ENCODE data around the gene CSNK1A1. TPM values are rescaled to one million over a fixed set of nuclear protein-coding genes. Genes with fewer than 3 reads are reported as not detected.

Gene CSNK1A1
- total and polyA plus RNA-seq, 8 donors = 60.5 to 408 (median 178) TPM

DNA sequence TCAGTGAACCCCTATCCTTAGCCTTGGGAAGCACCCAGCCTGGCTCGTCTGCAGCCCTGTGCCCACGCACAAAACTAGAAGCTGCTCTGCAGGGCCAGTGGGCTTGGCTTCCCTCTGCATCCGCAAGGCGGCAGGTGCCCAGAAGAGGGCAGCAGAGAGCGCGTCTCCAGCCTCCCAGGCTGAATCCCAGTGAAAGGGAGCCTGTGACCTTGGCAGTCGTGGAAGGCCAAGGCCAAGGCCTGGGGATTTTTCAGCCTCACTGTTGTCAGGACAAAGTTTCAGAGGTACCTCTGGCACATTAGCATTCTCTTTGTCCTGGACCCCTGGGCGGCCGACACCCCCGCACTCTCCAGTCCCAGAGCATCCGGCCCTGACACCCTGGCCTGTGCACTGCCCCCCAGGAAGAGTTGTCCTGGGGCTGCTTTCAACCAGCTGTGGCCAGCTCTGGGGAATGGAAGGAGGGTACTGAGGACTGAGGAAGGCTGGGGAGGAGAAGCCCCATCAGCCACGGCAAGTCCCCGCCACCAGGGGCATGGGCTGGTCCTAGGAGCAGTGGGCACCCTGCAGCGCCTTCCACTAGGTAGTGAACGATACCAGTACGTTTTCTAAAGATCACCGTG is 108.6 kb downstream of the CSNK1A1 start:
- intact Hi-C loops (cut with DNase I; ENCODE audit: low total_unique reads) = loop anchor here (5.0 kb wide), 1 partner anchor 110 kb away; the partner anchor contains the start of gene CSNK1A1
- H3K27me3 ChIP-seq = no peaks in the 10 kb centered on the region
- H3K9me3 ChIP-seq = no peaks in the 10 kb centered on the region
- TF ChIP-seq, protein P1, sequence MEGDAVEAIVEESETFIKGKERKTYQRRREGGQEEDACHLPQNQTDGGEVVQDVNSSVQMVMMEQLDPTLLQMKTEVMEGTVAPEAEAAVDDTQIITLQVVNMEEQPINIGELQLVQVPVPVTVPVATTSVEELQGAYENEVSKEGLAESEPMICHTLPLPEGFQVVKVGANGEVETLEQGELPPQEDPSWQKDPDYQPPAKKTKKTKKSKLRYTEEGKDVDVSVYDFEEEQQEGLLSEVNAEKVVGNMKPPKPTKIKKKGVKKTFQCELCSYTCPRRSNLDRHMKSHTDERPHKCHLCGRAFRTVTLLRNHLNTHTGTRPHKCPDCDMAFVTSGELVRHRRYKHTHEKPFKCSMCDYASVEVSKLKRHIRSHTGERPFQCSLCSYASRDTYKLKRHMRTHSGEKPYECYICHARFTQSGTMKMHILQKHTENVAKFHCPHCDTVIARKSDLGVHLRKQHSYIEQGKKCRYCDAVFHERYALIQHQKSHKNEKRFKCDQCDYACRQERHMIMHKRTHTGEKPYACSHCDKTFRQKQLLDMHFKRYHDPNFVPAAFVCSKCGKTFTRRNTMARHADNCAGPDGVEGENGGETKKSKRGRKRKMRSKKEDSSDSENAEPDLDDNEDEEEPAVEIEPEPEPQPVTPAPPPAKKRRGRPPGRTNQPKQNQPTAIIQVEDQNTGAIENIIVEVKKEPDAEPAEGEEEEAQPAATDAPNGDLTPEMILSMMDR (IDR thresholded peaks at IDR 0.05) = peak in 5 of 7 experiments; percentile 86 to 94 (median 91)
- peak; percentile 19 to 89 (median 26) for TF ChIP-seq POLR2AphosphoS5 (IDR thresholded peaks at IDR 0.05)
- TF ChIP-seq POLR2A (IDR thresholded peaks at IDR 0.05) = no peak
- H3K4me3 ChIP-seq = no peak overlapping the region
- peak overlapping the region; percentile 37 to 89 (median 74) for H3K27ac ChIP-seq
- H3K36me3 ChIP-seq = no peaks in the 10 kb centered on the region
- DNase-seq = peak; percentile 90 to 93
- WGBS, 5 donors = 40 to 79% (median 45%) methylated on average over 6 to 17 of the region's 17 CpGs
- H3K4me1 ChIP-seq = peaks cover 8 to 60% (median 22%) of the 10 kb centered on the region in 4 donors

Other genes with a start within 250 kb of the CSNK1A1 start
- 10 to 100 TPM in 3 of 5 donors, 1 to 10 TPM in 2; 1.4 to 19.1 (median 13.8) TPM for gene GRPEL2, start 205.9 kb downstream of the CSNK1A1 start, total RNA-seq
- gene GRPEL2, start 205.9 kb downstream of the CSNK1A1 start, polyA plus RNA-seq = 1 to 10 TPM; 4.7 to 5.3 (median 5.2) TPM
- gene PCYOX1L, start 193.4 kb downstream of the CSNK1A1 start, total RNA-seq = 10 to 100 TPM in 1 of 5 donors, 1 to 10 TPM in 3, not detected in 1; 3.0 to 13.4 (median 4.3) TPM
- gene PCYOX1L, start 193.4 kb downstream of the CSNK1A1 start, polyA plus RNA-seq = 1 to 10 TPM; 2.1 to 5.2 (median 2.3) TPM
- gene IL17B, start 172.1 kb downstream of the CSNK1A1 start, total RNA-seq = 10 to 100 TPM in 1 of 5 donors, 1 to 10 TPM in 1, not detected in 3; 1.7 to 31.0 TPM
- 1 to 10 TPM in 2 of 3 donors, under 1 TPM in 1; 0.56 to 5.6 (median 1.8) TPM for gene IL17B, start 172.1 kb downstream of the CSNK1A1 start, polyA plus RNA-seq
- gene ARHGEF37, start 30.1 kb upstream of the CSNK1A1 start, total RNA-seq = 10 to 100 TPM; 21.3 to 64.2 (median 25.7) TPM
- gene ARHGEF37, start 30.1 kb upstream of the CSNK1A1 start, polyA plus RNA-seq = 10 to 100 TPM in 1 of 3 donors, 1 to 10 TPM in 2; 8.0 to 15.1 (median 9.3) TPM
- 10 to 100 TPM in 3 of 5 donors, 1 to 10 TPM in 2; 4.1 to 59.7 (median 17.1) TPM for gene PPARGC1B, start 178.9 kb upstream of the CSNK1A1 start, total RNA-seq
- 1 to 10 TPM; 1.2 to 2.4 (median 1.7) TPM for gene PPARGC1B, start 178.9 kb upstream of the CSNK1A1 start, polyA plus RNA-seq